Sigmoid colon (tissue), 3 donors: ENCODE data around the gene PSEN1.

Experiments used
- CTCF ChIP-seq, 4 experiments: fragments of 450-650 bp in 3 of 4; fragments of 200-600 bp in 1 of 4; IDR thresholded peaks; one replicate each; pipeline ENCODE4 v1.5.1; 2016 to 2019; ENCODE audit warnings: antibody characterized with exemption in 4 of 4, mild to moderate bottlenecking in 3 of 4, moderate library complexity in 2 of 4
- POLR2A ChIP-seq, 2 donors: fragments of 450-650 bp; IDR thresholded peaks; one replicate each; pipeline ENCODE4 v1.6.1; 2016; ENCODE audit warnings: antibody characterized with exemption in 2 of 2, mild to moderate bottlenecking in 2 of 2, moderate library complexity in 2 of 2

- TF ChIP-seq CTCF (IDR thresholded peaks at IDR 0.05) (no peak), POLR2A (IDR thresholded peaks at IDR 0.05) (no peak)
Measured at GRCh38 chr14:73252491-73253322, 116.4 kb downstream of the PSEN1 start.
